ENCODE data around the gene FLRT1.

Gene FLRT1

GRCh38 chr11:64081745-64082442, 46.2 kb downstream of the FLRT1 start:
- no peak for DNase-seq (ENCODE audit: extremely low spot score, insufficient read length, low read depth)
- no peak for FAIRE-seq

DNA sequence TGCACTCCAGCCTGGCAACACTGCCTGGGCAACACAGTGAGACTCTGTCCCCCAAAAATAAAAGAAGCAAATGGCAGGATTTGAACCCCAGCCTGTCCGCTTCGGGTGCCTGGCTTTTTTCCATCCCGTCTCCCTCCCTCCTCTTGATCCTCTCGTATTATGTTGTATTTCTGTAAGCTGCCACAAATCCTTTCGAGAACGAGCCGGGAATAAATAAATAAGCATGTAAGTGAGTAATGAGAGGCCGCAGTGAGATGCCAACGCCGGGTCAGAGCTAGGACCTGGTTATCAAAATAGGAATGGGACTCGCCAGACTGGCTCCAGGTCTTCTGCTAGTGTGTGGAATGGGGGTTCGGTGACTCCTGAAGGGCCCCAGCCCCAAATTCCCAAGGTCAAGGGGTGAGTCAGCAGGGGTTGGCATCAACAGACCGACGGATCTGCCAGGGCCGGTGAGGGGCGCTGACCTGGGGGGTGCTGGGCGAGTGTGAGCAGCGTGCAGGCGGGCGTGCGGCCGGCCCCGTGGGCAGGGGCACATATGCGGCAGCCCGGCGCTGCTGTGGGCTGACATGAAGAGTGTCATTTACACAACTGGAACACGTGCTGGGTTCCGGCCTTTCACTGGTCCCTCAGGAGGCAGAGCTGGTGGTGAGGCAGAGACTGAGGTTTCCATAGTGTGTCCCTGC, 47.8 kb downstream of the FLRT1 start:
- DNase-seq (ENCODE audit: extremely low spot score, insufficient read length, low read depth) (no peak), FAIRE-seq (no peak)

DNA sequence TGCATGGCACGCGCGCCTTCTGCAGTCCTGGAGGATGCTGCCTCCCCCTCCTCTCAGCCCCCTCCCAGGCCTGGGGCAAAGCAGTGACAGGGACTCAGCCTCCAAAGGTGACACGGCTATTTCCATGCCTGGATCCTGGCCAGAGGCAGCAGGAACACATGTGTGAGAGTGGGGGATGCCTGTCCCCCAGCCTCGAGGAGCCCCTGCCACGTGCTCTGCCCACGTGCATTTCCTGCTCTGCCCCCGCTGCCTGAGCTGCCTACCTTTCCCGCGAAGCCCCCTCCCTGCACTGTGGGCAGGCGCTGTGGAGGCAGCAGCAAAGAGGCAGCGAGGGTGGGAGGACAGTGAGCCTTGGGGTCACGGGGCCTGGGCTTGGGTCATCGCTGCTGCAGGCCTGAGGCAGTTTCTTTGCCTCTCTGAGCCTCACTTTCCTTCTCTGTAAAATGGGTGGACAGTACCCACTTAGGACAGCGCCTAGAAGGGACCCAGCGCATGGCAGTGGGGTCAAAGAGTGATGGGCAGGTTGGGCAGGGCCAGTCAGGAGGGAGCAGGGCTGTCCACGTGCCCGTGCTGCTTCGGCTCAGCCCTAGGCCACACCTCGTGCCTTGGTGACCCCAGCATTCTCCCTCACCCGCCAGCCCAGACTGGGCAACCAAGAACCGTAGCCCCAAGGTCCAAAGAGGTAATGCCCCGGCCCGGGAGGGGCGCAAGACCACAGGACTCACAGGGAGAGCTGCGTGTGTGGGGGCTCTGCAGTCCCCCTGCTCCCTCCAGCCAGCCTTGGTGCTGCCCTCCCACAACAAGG, 48.6 kb downstream of the FLRT1 start:
- FAIRE-seq = no peak
- DNase-seq (ENCODE audit: extremely low spot score, insufficient read length, low read depth) = no peak

DNA sequence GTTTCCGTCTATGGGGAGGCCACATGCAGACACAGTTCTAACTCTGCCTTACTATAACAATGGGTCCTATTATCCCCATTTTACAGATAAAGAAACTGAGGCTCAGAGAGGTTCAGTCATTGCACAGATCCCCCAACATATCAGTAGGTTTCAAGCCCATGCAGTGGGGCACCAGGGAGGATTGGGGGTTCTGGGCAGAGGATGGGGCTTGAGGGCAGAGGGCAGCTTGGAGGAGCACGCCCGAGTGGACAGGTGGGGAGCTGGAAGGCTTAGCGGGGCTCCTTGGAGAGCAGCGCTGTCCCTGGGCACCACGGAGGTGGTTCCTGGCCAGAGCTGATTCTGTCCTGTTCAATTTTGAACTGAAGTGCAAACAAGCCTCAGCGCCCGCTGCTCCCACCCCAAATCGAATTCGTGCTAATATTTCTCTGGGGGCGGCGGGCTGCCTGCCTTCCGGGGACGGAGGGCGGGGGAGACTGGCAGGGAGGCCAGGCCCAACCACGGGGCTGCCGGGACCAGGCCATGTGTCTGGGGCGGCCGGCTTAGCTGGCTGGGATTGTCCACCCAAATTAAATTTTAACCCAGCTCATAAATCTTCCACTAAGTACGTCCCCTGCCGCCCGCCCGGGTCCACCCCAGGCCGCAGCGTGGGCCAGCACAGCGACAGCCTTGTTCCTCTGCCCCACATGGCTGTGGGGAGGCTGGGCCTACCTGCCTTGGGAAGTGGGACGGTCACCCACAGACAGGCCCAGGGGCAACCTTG, 49.4 kb downstream of the FLRT1 start:
- DNase-seq (ENCODE audit: extremely low spot score, insufficient read length, low read depth) (no peak), FAIRE-seq (no peak)

All from GM18507 (cell line).